Ureter (tissue), 1 donor: ENCODE results near the gene CRB3. TPM values are rescaled to one million over a fixed set of nuclear protein-coding genes. Genes with fewer than 3 reads are reported as not detected.
A peak's percentile ranks its signal among the peaks of the same experiment; 100 is the strongest.

Experiments
- DNase-seq: peaks from one replicate; pipeline ENCODE4 v3.0.0-alpha.2; 2020; ENCODE audit warnings: low spot score
- total RNA-seq: library from RNA; stranded (reverse); gene quantifications from one replicate; pipeline ENCODE4 v1.2.4, GENCODE V29; 2023
- donor health status: DM: yes; HTN: yes; CAD: no.

CRB3 gene
- total RNA-seq, 1 donor from 2014 or later = 23.6 TPM

GRCh38 chr19:6433165-6433564, 30.9 kb upstream of the CRB3 start:
- no peak for DNase-seq

GRCh38 chr19:6433663-6434062, 30.4 kb upstream of the CRB3 start, which contains the start of gene SLC25A41:
Gene SLC25A41 (minus strand): TSS chr19:6433763. CDS start chr19:6433693, 70 bp downstream.
- no peak for DNase-seq

- no peak for DNase-seq
These were observed 24.3 kb upstream of the CRB3 start for GRCh38 chr19:6439743-6440142.

DNA sequence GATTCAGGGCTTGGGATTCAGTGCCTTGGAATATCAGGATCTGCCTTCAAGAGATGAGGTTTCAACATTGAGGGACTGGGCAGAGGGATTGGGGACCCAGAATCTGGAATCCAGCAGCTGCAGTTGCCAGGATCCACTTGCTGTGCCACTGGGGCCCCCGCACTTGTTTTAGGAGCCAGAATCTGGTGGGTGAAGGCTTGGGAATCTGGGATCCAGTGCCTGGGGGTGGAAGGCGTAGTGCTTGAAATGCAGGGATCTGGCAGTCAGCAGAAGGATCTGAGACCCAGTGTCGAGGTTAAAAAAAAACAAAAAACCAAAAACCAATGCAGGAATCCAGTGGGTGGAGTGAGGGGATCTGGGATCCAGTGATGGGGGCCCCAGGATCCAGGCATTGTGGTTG, 23.2 kb upstream of the CRB3 start:
- no peak for DNase-seq

GRCh38 chr19:6442087-6442688, 21.9 kb upstream of the CRB3 start:
- no peak for DNase-seq

DNA sequence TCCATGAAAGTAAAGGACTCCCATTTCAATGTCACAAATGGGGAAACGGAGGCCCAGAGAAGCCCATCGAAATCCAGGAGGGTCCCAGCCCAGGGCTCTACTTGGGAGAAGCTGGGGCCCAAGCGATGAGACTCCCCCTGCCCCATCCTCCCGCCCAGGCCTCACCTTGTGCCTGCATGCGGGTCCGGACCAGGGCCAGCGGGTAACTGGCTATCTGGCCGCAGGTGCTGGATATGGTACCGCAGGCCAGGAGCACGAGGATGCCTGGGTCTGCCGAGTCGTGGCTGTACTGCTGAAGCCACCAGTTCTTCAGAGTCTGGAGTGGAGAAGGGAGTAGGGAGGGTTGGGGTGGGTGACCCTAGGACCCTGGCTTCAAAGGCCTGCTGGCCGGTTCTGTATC, 20.1 kb upstream of the CRB3 start:
- no peak for DNase-seq

GRCh38 chr19:6446452-6446851, 17.6 kb upstream of the CRB3 start:
- no peak for DNase-seq

- DNase-seq = no peak
These were observed 16.0 kb upstream of the CRB3 start for GRCh38 chr19:6448045-6448444.

DNA sequence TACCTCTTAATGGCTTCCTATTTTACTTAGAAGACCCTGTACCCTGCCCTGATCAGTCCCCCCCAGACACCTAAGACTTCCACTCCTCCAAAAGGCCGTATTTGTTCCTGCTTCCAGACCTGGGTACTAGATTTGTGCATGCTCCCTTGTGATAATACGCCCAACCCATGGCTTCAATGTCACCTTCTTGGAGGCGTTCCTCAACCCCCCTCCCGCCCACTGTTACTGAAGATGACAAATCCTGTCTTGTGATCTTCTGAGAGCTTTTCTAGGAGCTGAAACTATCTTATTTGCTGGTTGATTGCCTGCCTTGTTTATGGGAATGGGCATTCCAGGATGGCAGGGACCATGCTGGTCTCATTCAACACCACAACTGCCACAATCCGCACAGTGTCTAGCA, 13.9 kb upstream of the CRB3 start:
- no peak for DNase-seq

GRCh38 chr19:6451583-6452222, 12.4 kb upstream of the CRB3 start:
- DNase-seq = no peak

DNA sequence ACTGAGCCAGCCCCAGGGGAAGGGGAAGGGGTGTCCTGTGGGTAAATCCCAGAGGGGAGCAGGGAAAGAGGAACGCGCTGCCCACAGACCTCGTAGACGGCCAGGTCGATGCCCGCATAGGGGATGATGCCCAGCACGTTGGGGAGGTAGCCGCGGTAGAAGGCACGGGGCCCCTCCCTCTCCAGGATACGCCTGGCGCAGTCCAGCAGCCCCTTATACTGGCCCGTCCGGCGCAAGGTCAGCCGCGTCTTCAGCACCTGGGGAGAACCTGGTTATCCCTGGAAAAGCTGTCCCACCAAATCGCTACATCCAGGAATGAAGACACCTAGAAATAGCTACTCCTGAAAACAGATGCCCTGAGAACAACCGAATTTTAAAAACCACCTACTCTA, 11.9 kb upstream of the CRB3 start:
- no peak for DNase-seq

DNA sequence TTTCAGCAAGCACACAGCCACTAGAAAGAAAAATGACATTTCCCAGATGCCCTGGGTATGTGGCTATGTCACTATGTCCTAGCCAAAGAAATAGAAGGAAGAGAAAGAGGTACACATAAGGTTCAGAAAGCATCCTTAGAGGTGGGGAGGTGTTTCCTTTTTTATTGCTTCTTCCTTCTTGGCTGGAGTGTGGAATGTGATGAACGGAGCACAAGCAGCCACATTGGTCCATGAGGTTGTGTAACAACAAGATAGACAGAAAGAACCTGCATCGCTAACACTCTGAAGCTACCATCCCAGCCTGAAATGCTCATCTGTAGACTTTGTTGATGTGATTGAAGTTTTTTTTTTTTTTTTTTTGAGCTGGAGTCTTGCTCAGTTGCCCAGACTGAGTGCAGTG, 11.2 kb upstream of the CRB3 start:
- DNase-seq = no peak

- DNase-seq = no peak
These were observed 10.0 kb upstream of the CRB3 start for GRCh38 chr19:6453951-6454565.

GRCh38 chr19:6455924-6456323, 8.1 kb upstream of the CRB3 start:
- DNase-seq = no peak

GRCh38 chr19:6457958-6458694, 5.9 kb upstream of the CRB3 start:
- no peak for DNase-seq

GRCh38 chr19:6458695-6459261, 5.3 kb upstream of the CRB3 start:
- DNase-seq = no peak

- peak; percentile 68 for DNase-seq
These were observed 4.6 kb upstream of the CRB3 start, which contains the start of gene SLC25A23 for GRCh38 chr19:6459262-6460098. Gene SLC25A23 (minus strand): TSS chr19:6459792. CDS start chr19:6459628, 164 bp downstream.

DNA sequence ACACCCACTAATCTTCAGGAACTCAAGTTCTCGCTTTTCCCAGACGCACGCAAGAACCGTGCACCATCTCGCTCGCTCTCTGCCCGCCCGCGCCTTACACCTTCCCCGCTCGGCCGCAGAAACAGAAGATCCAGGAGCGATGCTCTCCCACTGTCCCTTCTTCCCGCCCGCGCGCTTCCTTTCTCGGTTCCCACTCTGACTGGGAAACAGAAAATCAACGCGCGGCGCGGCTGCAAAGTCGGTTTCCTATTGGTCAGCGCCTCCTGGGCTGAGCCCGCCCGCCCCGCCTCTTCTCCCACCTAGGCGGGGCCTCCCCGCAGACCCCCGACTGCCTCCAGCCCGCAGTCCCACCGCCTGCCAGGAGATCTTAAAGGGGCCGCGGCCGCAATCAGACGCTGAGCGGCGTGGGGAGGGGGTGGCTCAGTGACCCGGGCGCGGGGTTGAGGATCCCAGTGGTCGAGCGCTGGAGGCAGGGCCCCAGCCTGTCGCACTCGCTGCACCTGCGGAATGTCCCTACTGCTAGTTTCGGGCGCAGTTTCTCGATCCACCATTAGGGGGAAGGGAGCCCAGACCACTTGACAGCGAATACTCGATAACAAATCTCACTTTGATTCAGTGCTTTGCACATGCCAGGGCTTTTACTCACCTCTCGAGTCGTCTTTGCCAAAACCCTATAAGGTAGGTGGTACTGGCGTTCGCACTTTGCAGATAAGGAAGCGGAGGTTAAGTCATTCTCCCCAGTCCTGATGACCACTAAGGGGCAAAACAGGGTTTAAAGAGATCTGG, 3.8 kb upstream of the CRB3 start:
- peak; percentile 96 for DNase-seq

GRCh38 chr19:6465006-6465405, 935 bp downstream of the CRB3 start:
- no peak for DNase-seq

DNA sequence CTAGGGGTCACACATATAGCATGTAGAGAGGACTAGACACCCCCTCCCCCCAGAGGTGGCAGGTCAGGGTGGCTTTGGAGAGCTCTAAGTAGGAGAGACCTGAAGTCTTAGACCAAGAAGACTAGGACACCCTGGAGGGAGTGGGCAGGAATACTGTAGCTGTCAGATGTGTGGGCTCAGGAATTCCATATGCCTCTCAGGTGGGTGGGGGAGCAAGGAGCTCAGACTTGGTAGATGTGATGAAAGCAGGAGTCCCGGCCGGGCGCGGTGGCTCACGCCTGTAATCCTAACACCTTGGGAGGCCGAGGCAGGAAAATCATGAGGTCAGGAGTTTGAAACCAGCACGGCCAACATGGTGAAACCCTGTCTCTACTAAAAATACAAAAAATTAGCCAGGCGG, 1.6 kb downstream of the CRB3 start:
- no peak for DNase-seq
